ENCODE results near the gene ADARB1.

ADARB1 gene

DNA sequence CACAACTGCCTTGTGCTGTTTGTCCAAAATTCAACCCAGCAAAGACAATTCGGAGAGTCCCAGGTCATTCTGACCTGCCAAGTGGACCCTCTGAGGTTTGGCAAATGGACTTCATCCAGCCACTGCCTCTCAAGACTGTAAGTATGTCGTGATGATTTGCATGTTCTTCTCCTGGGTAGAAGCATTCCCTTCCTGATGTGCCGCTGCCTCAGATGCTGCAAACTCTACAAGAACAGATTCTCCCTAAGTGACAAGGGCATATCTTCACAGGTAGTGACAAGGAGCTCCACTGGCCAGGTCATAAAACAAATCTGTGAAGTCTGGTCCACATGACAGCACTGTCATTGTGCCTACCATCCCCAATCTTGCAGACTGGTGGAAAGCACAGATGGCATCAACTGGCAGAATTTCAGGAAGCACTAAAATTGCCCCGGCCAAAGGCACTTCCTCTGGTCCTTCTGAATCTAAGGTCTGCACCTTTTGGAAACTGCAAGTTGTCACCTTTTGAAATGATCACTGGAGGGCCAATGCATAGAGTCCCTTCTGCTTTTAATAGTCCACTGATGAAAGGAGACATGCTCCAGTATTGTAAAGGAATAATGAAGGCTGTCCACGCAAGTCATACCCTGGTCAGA lies 185.9 kb downstream of the ADARB1 start:
- H3K9me3 Mint-ChIP-seq, result no peaks in the 10 kb centered on the region
- H3K4me3 Mint-ChIP-seq, result no peak overlapping the region

GRCh38 chr21:45261093-45261492 lies 186.7 kb downstream of the ADARB1 start:
- Mint-ChIP-seq H3K4me3 (no peak overlapping the region), H3K4me1 (peaks cover 21% of the 10 kb centered on the region), H3K27ac (no peak overlapping the region), H3K9me3 (no peaks in the 10 kb centered on the region), H3K27me3 (peaks cover 26% of the 10 kb centered on the region)
- ATAC-seq (no peak), DNase-seq (peak in 1 of 2 donors; percentile 4)

More for the DNA sequence above, 185.9 kb downstream of the ADARB1 start:
- DNase-seq, result no peak
- Mint-ChIP-seq H3K27me3 (peaks cover 34% of the 10 kb centered on the region), H3K4me1 (peaks cover 23% of the 10 kb centered on the region), H3K27ac (no peak overlapping the region)
- no peak for ATAC-seq

DNA sequence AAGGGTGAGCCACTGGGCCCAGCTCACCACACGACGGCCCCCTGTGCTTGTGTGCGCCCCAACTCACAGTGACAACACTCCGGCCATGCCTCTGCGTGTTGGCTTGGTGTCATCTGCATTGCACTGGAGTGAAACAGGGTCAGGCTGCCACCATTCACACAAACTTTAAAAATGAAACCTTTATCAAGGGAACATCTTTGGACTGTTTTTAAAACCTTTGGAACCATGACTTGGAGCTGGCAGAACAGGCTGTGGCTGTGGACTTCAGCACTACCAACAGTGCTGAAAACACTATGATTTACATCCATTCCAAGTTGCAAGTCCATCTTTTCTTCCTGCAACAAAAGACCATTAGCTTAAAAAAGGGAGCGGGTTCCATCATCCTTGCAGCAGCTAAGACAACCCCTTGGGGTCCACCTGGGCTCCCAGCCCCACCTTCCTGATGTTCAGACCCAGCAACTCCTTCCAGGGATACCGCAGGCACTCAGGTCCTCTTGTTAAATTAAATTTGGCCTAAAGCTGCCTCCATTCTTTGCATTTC lies 187.7 kb downstream of the ADARB1 start:
- H3K27me3 Mint-ChIP-seq, result peaks cover 18% of the 10 kb centered on the region
- peaks cover 21% of the 10 kb centered on the region for H3K4me1 Mint-ChIP-seq
- no peak overlapping the region for H3K4me3 Mint-ChIP-seq
- no peak for DNase-seq
- no peak overlapping the region for H3K27ac Mint-ChIP-seq
- no peaks in the 10 kb centered on the region for H3K9me3 Mint-ChIP-seq
- ATAC-seq, result no peak

GRCh38 chr21:45262616-45263015 lies 188.2 kb downstream of the ADARB1 start:
- no peak overlapping the region for H3K27ac Mint-ChIP-seq
- peaks cover 13% of the 10 kb centered on the region for H3K27me3 Mint-ChIP-seq
- no peak overlapping the region for H3K4me3 Mint-ChIP-seq
- H3K9me3 Mint-ChIP-seq, result no peaks in the 10 kb centered on the region
- ATAC-seq (no peak), DNase-seq (peak in 1 of 2 donors; percentile 2)
- peaks cover 17% of the 10 kb centered on the region for H3K4me1 Mint-ChIP-seq

DNA sequence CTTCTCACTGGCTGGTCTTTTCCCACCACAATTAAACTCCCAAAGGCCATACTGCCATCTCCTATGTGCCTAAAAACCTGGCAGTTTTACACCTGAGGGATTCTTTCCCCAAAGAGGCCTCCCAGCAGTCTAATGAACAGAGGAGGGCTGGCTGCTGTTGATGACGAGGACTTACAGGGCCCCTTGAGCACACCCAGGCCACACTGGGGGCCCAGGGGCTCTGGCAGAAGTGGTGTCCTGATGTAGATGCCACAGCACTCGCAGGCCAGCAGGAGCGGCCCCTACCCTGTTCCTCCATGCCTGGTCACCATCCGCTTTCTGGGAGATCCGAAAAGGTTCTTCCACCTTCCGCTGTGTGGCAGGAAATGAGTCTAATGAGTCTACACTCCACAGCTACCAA lies 189.2 kb downstream of the ADARB1 start:
- Mint-ChIP-seq H3K27ac (no peak overlapping the region), H3K9me3 (no peaks in the 10 kb centered on the region), H3K4me3 (no peak overlapping the region), H3K27me3 (peaks cover 4% of the 10 kb centered on the region), H3K4me1 (peaks cover 17% of the 10 kb centered on the region)
- ATAC-seq (no peak), DNase-seq (peak in 1 of 2 donors; percentile 2)

DNA sequence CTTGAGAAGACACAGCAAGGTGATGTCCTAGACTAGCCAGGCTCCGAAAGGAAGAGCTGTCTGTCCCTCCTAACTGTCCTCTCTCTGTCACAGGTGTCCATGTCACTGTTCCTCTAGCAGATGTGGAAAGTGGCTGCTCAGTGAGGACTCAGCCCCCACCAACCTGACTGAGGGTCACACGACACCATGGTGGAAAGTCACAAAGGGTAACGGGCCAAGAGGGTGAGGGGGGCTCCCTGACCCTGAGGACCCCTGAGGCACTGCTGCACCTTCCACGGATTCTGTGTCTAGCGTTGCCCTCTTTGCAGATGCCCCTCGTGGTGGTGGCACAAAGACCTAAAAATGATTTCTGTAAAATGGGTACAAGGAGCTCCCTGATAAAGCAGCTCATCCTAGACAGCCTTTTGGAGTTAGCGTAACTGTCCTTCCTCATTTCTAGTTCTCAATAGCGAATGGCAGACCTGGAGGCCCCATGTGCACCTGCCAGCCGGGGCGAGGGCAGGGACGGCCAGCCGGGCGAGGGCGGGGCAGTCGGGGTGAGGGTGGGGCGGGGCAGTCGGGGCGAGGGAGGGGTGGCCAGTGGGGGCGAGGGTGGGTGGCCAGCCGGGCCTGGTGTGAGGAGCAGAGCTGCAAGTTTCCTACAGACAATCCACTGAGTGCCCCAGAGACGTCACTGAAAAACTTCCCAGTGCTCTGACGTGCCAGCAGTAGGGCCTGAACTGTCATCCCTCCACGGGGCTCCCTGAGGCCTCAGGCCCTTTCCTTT lies 189.9 kb downstream of the ADARB1 start:
- DNase-seq, result no peak
- no peak overlapping the region for H3K4me3 Mint-ChIP-seq
- ATAC-seq, result no peak
- H3K4me1 Mint-ChIP-seq, result peaks cover 17% of the 10 kb centered on the region
- no peaks in the 10 kb centered on the region for H3K27me3 Mint-ChIP-seq
- H3K9me3 Mint-ChIP-seq, result no peaks in the 10 kb centered on the region
- peak overlapping the region in 1 of 2 donors; percentile 19 for H3K27ac Mint-ChIP-seq

DNA sequence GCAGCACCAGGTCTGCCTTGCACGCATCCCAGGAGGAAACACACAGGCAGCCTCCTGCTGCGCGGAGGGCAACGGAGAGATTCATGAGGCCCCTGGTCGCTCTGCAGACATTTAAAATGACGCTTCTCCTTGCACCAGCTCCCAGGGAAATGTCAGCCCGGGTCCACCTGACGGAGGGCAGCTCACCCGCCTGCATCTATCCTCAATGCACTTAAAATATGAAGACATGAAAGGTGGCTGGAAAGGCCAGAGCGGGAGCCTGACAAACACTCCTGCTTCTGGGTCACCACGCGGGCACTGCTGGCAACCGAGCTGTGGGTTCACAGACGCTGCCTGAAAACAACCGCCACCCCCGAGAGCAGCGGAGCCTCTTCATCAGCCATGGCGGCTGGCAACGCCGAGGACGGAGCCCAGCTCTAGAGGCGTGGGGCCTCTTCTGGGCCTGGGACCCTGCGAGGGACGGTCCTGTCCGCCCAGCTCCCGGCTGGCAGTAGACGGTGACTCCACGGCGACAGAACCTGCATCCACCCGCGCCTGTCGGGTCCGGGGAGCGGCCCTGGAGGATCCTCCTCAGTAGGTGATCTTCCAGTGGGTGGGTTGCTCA lies 190.6 kb downstream of the ADARB1 start:
- Mint-ChIP-seq H3K9me3 (no peaks in the 10 kb centered on the region), H3K4me3 (no peak overlapping the region), H3K4me1 (peaks cover 17% of the 10 kb centered on the region), H3K27me3 (no peaks in the 10 kb centered on the region), H3K27ac (peak overlapping the region in 1 of 2 donors; percentile 19)
- DNase-seq, result peak in 1 of 2 donors; percentile 5
- no peak for ATAC-seq

DNA sequence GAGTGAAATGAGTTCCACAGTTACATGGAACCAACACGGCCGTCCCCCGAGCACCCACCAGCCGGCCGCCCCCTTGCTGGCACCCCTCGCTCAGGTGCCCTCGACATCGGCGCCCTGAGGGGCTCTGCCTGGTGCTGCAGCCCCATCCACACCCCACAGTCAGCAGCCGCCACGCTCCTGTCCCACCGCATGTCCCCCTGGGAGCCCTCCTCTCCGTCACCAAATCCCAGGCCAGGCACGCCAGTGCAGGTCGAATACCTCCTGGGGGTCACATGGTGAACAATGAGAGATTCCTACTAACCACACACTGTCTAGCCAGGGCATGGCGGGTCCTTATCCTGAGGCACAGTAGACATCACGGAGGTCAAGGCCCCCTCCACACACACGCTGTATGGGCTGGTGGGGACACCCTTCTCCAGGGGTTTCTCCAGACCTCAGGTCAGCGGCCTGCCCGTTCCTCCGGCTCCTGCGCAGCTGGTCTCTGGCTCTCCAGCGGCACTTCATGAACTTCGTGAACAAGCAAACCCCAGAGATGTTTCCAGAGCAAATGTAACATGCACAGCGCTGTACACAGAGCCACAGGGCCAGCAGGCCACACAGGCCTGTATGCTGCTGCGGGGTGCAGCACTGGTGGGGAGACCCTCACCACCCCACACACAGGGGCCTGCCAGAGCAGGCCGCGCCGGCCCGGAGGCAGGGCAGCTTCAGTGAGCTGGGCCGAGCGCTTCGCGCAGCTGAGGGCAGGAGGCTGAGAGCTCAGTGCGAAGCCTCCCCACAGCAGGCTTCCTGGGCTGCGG lies 191.5 kb downstream of the ADARB1 start:
- H3K4me1 Mint-ChIP-seq, result peaks cover 17% of the 10 kb centered on the region
- H3K27me3 Mint-ChIP-seq, result no peaks in the 10 kb centered on the region
- ATAC-seq (peak; percentile 34), DNase-seq (no peak)
- H3K4me3 Mint-ChIP-seq, result peak overlapping the region in 1 of 2 donors; percentile 41
- peak overlapping the region in 1 of 2 donors; percentile 82 for H3K27ac Mint-ChIP-seq
- peaks cover 0 to 4% of the 10 kb centered on the region in 2 donors for H3K9me3 Mint-ChIP-seq

- Mint-ChIP-seq H3K4me1 (peaks cover 17% of the 10 kb centered on the region), H3K9me3 (peaks cover 0 to 4% of the 10 kb centered on the region in 2 donors), H3K27me3 (no peaks in the 10 kb centered on the region), H3K27ac (peak overlapping the region in 1 of 2 donors; percentile 82), H3K4me3 (peak overlapping the region in 1 of 2 donors; percentile 5)
- peak in 1 of 2 donors; percentile 53 for DNase-seq
- peak; percentile 97 for ATAC-seq
These were observed 192.4 kb downstream of the ADARB1 start for GRCh38 chr21:45266518-45267389.

GRCh38 chr21:45267390-45267760 lies 193.0 kb downstream of the ADARB1 start:
- Mint-ChIP-seq H3K9me3 (peaks cover 0 to 4% of the 10 kb centered on the region in 2 donors), H3K4me3 (no peak overlapping the region), H3K4me1 (peaks cover 17% of the 10 kb centered on the region), H3K27ac (no peak overlapping the region), H3K27me3 (no peaks in the 10 kb centered on the region)
- ATAC-seq (no peak), DNase-seq (no peak)

DNA sequence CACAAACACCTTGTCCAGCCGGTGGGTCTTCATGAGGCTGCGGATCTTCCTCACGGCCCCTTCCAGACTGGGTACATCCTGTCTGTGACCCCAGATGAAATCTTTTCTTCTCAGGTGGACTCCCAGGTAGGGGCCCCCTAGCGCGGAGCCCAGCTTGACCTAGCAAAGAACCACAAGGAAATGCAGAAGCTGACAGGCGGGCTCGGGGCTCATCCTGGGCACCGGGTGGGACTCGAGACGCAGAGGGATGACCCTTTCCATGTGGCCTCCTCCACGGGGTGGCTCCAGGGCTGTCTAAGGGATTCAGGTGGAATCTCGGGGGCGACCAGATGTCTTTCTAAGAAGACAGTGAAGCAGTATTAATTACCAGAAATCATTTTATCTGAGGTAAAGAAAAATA lies 195.5 kb downstream of the ADARB1 start:
- ATAC-seq (no peak), DNase-seq (no peak)
- peaks cover 17% of the 10 kb centered on the region for H3K4me1 Mint-ChIP-seq
- peaks cover 0 to 4% of the 10 kb centered on the region in 2 donors for H3K9me3 Mint-ChIP-seq
- H3K4me3 Mint-ChIP-seq, result no peak overlapping the region
- H3K27ac Mint-ChIP-seq, result no peak overlapping the region
- H3K27me3 Mint-ChIP-seq, result no peaks in the 10 kb centered on the region

GRCh38 chr21:45270306-45270821 lies 196.0 kb downstream of the ADARB1 start:
- no peak overlapping the region for H3K4me3 Mint-ChIP-seq
- H3K27ac Mint-ChIP-seq, result no peak overlapping the region
- peaks cover 17% of the 10 kb centered on the region for H3K4me1 Mint-ChIP-seq
- H3K27me3 Mint-ChIP-seq, result no peaks in the 10 kb centered on the region
- peaks cover 0 to 4% of the 10 kb centered on the region in 2 donors for H3K9me3 Mint-ChIP-seq
- ATAC-seq (no peak), DNase-seq (no peak)
